ENCODE results near the gene BCOR.

GRCh38 chrX:40058719-40059118, 39.0 kb downstream of the BCOR start:
- TF ChIP-seq POLR2A (IDR thresholded peaks at IDR 0.05; ENCODE audit: low read depth, low read length) (no peak), POLR2AphosphoS5 (IDR thresholded peaks at IDR 0.05; ENCODE audit: low read depth, low read length) (no peak)

All from GM12891 (cell line).